Measurements from ENCODE around the gene OSBPL2.

The OSBPL2 gene

DNA sequence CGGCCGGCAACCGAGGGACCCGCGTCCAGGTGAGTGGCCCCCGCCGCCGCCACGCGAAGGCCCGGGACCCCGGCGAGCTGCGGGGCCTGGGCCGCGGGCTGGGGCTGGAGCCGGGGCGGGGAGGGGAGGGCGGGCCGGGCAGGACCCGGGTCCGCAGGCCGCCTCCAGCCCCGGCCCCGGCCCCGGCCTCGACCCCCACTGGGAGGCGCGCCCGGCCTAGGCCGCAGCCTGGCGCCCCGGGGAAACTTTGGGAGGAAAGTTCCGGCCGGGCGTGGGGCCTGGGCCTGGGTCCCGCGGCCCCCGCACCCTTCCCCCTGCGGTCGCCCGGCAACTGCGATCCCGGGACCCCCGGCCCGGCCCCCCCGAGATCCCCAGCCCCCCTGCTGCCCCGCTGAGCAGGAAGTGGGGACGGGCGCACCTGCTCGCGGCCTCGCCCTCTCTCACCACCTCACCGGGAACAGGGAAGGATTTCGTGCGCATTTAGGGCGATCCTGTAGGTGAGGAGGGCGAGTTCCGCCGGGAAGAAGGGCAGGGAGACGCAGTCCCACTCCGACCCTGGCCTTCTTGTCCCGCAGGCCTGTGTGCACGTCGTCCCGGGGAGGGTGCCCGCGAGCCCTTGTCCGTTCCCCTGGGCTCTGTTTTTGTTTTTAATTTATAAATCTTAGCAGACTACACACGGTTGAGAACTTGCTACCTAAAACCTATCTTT lies 402 bp downstream of the OSBPL2 start:
- DNase-seq (ENCODE audit: extremely low read depth, low read depth): no peak
- TF ChIP-seq, protein P1, sequence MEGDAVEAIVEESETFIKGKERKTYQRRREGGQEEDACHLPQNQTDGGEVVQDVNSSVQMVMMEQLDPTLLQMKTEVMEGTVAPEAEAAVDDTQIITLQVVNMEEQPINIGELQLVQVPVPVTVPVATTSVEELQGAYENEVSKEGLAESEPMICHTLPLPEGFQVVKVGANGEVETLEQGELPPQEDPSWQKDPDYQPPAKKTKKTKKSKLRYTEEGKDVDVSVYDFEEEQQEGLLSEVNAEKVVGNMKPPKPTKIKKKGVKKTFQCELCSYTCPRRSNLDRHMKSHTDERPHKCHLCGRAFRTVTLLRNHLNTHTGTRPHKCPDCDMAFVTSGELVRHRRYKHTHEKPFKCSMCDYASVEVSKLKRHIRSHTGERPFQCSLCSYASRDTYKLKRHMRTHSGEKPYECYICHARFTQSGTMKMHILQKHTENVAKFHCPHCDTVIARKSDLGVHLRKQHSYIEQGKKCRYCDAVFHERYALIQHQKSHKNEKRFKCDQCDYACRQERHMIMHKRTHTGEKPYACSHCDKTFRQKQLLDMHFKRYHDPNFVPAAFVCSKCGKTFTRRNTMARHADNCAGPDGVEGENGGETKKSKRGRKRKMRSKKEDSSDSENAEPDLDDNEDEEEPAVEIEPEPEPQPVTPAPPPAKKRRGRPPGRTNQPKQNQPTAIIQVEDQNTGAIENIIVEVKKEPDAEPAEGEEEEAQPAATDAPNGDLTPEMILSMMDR (IDR thresholded peaks at IDR 0.05; ENCODE audit: low read depth, low read length): no peak

DNA sequence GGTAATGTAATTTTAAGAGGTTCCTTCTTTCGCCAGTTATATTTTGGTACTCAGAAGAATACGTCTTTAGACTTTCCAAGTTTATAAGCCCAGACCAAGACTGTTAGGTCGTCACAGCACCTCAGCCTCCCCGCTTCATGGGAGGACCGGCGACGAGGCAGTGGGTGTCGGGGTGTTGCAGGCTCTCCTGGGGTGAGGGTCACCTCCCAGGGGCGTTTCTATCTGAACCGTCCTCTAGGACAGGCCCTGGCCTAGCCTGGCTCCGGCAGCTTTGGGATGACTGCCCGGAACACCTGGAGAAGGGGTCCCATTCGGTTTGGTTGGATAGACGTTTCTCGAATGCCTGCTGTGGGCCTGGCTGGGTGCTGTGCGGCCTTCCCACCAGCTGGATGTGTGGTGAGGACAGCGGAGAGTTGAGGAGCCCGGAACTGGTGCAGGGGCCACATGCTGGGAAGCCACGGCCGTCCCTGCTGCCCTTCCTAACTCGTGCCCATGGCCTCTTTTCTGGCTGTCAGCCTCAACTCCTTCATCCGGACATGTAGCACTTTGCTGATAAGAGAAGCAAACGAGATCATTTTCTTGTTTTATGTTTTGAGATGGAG lies 1.1 kb downstream of the OSBPL2 start:
- TF ChIP-seq, protein P1 (IDR thresholded peaks at IDR 0.05; ENCODE audit: low read depth, low read length): no peak
- no peak for DNase-seq (ENCODE audit: extremely low read depth, low read depth)

- DNase-seq (ENCODE audit: extremely low read depth, low read depth): no peak
- TF ChIP-seq, protein P1 (IDR thresholded peaks at IDR 0.05; ENCODE audit: low read depth, low read length): no peak
Measured at GRCh38 chr20:62240020-62240685, 1.8 kb downstream of the OSBPL2 start.

DNA sequence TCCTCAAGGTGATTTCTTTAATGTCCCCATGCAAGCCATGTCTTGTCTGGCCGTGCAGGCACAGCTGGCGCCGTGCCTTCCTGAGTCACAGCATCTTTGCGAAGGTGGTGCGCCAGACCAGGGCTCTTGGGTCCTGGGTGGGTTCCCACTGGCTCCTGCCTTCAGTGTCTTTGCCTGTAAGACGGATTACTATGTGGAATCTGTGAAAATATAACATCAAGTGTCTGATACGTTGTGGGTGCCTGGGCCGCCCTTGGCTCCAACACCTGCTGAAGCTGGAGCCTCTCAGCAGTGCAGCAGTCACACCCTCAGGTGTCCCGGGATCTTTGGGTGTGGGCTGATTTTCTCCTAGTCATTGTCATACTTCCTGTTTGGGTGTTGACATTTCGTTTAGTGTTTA lies 3.2 kb downstream of the OSBPL2 start:
- TF ChIP-seq, protein P1 (IDR thresholded peaks at IDR 0.05; ENCODE audit: low read depth, low read length): no peak
- no peak for DNase-seq (ENCODE audit: extremely low read depth, low read depth)

DNA sequence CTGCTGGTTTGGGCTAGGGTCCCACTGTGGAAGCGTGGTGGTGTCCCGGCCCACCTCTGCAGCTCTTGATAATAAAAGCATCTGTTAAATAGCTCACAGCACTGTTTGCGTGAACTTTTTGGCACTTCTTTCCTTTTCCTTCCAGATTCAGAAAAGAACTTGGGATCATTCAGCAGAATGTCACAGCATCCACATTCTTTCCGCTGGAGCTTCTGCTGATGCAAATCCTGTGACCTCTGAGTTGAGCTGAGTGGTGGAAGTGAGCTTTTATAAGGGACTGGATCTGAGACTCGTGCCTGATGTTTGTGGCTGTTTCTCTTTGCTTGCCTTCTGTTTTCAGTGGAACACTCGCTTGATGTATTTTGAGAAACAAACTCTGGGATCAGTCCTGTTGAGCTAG lies 3.9 kb downstream of the OSBPL2 start:
- TF ChIP-seq, protein P1 (IDR thresholded peaks at IDR 0.05; ENCODE audit: low read depth, low read length): no peak
- DNase-seq (ENCODE audit: extremely low read depth, low read depth): no peak

GRCh38 chr20:62243106-62243505 lies 4.8 kb downstream of the OSBPL2 start:
- DNase-seq (ENCODE audit: extremely low read depth, low read depth): no peak
- TF ChIP-seq, protein P1 (IDR thresholded peaks at IDR 0.05; ENCODE audit: low read depth, low read length): no peak

DNA sequence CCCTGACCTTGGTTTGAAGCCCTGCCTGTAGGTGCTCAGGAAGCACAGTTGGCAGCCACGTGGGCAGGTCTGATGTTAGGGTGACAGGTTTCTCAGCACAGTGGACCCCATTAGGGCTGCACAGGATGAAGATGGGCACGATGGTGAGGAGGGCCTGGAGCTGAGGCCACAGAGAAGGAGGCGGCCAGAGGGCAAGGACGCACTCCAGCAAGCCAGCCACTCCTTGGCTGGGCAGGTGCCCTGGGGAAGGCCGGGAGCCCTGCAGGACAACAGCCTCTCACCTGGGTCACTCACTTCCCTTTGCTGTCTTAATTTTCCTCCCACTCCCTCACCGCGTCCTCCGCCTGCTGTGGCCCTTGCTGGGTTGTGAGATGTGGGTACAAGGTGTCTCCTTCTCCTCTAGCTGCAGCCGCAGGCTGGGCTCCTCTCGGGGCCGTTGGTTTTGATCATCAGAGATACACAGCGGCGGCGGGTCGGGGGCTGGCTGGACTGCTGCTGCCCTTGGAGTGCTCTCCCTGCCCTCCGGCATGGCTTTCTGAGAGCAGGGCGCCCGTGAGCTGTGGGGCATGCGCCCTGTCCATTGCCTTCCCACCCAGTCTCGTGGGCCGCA lies 5.7 kb downstream of the OSBPL2 start:
- TF ChIP-seq, protein P1 (IDR thresholded peaks at IDR 0.05; ENCODE audit: low read depth, low read length): no peak
- no peak for DNase-seq (ENCODE audit: extremely low read depth, low read depth)

Measured in AG09319 (cell line).